Gastrocnemius medialis (tissue), 4 donors: ENCODE results near the gene TAS2R40. TPM values are rescaled to one million over a fixed set of nuclear protein-coding genes. Genes with fewer than 3 reads are reported as not detected.

Experiments used
- ATAC-seq, 2 donors: fragments of 150-250 bp; one replicate each; pipeline ENCODE4 v1.9.1; 2016
- DNase-seq, 2 donors: peaks; one replicate each; pipeline ENCODE4 v3.0.0-alpha.2; 2019
- H3K27ac ChIP-seq, 4 donors: fragments of 200-600 bp; sonication (generic); 1 replicate in 1 of 4; 2 replicates in 3 of 4; pipeline ENCODE4 v1.5.1; 2016 to 2018; ENCODE audit warnings: mild to moderate bottlenecking in 2 of 4, moderate library complexity in 1 of 4
- H3K27me3 ChIP-seq, 3 donors: fragments of 200-600 bp; sonication (generic) in 2 of 3; 1 replicate in 1 of 3; 2 replicates in 2 of 3; pipeline versions ENCODE4 v1.5.1 to v1.6.0; 2016 to 2019; ENCODE audit warnings: mild to moderate bottlenecking in 1 of 3, moderate library complexity in 1 of 3
- H3K36me3 ChIP-seq, 2 donors: fragments of 200-600 bp; sonication (generic) in 1 of 2; one replicate each; pipeline ENCODE4 v1.5.1; 2017 to 2018
- H3K4me1 ChIP-seq, 2 donors: fragments of 200-600 bp; sonication (generic) in 1 of 2; one replicate each; pipeline ENCODE4 v1.5.1; 2016 to 2017; ENCODE audit warnings: mild to moderate bottlenecking in 2 of 2
- H3K4me3 ChIP-seq, 4 donors: fragments of 200-600 bp; sonication (generic) in 3 of 4; 1 replicate in 1 of 4; 2 replicates in 3 of 4; pipeline ENCODE4 v1.5.1; 2016 to 2019; ENCODE audit warnings: mild to moderate bottlenecking in 2 of 4
- H3K9me3 ChIP-seq, 3 donors: fragments of 200-600 bp; sonication (generic) in 2 of 3; 1 replicate in 1 of 3; 2 replicates in 2 of 3; pipeline ENCODE4 v1.5.1; 2016 to 2019
- CTCF ChIP-seq, 5 experiments: fragments of 450-650 bp in 3 of 5; fragments of 200-600 bp in 2 of 5; sonication (generic) in 2 of 5; IDR thresholded peaks in 4 of 5; conservative IDR thresholded peaks in 1 of 5; 1 replicate in 4 of 5; 2 replicates in 1 of 5; pipeline ENCODE4 v1.5.1; 2016 to 2019; ENCODE audit warnings: antibody characterized with exemption in 5 of 5, mild to moderate bottlenecking in 3 of 5, moderate library complexity in 3 of 5
- POLR2A ChIP-seq, 2 donors: fragments of 450-650 bp; IDR thresholded peaks; one replicate each; pipeline ENCODE4 v1.6.1; 2017; ENCODE audit warnings: antibody characterized with exemption in 2 of 2, mild to moderate bottlenecking in 2 of 2, moderate library complexity in 2 of 2
- in situ Hi-C, 4 donors: fragments of 200-750 bp; cut with MboI; loops; one replicate each; pipeline versions ENCODE4 v1.15.0 to v1.8.0; 2017; ENCODE audit warnings: low sequenced_read_pairs in 4 of 4
- intact Hi-C: fragments of 100-400 bp; cut with DNase I; formaldehyde crosslinking; loops from one replicate; pipeline ENCODE4 v1.15.1; 2023; ENCODE audit warnings: low total_unique reads
- total RNA-seq, 4 donors: library from RNA; depleted of rRNA; stranded (reverse); fragments of >200 nt; gene quantifications; one replicate each; pipeline versions ENCODE4 v1.1.0 to v1.2.3, GENCODE V29; 2016

TAS2R40 gene
- total RNA-seq, 4 donors from 2014 or later = not detected

- peak overlapping the region in 3 of 4 donors; percentile 86 to 88 (median 88) for H3K27ac ChIP-seq
- no peaks in the 10 kb centered on the region for H3K27me3 ChIP-seq
- TF ChIP-seq POLR2A (IDR thresholded peaks at IDR 0.05) (no peak), CTCF (IDR thresholded peaks at IDR 0.05 in 4 of 5, conservative IDR thresholded peaks at IDR 0.05 in 1 of 5) (no peak)
- ATAC-seq (no peak), DNase-seq (no peak)
- peaks cover 10 to 18% of the 10 kb centered on the region in 2 donors for H3K4me1 ChIP-seq
- intact Hi-C loops = no loop called here
- no peaks in the 10 kb centered on the region for H3K9me3 ChIP-seq
- in situ Hi-C loops = no loop called here
- peaks cover 0 to 40% of the 10 kb centered on the region in 2 donors for H3K36me3 ChIP-seq
- H3K4me3 ChIP-seq = peak overlapping the region in 1 of 4 donors; percentile 96
Measured at GRCh38 chr7:143265017-143265693, 43.3 kb downstream of the TAS2R40 start.

- H3K27ac ChIP-seq = no peak overlapping the region
- H3K36me3 ChIP-seq = peaks cover 0 to 41% of the 10 kb centered on the region in 2 donors
- H3K27me3 ChIP-seq = no peaks in the 10 kb centered on the region
- ATAC-seq (no peak), DNase-seq (no peak)
- intact Hi-C loops (no loop called here), in situ Hi-C loops (no loop called here)
- H3K9me3 ChIP-seq = no peaks in the 10 kb centered on the region
- peaks cover 4 to 10% of the 10 kb centered on the region in 2 donors for H3K4me1 ChIP-seq
- no peak for TF ChIP-seq CTCF (IDR thresholded peaks at IDR 0.05 in 4 of 5, conservative IDR thresholded peaks at IDR 0.05 in 1 of 5)
- no peak for TF ChIP-seq POLR2A (IDR thresholded peaks at IDR 0.05)
- H3K4me3 ChIP-seq = no peak overlapping the region
Measured at GRCh38 chr7:143269251-143269650, 47.4 kb downstream of the TAS2R40 start.

GRCh38 chr7:143271240-143271639 is 49.4 kb downstream of the TAS2R40 start:
- H3K36me3 ChIP-seq = peaks cover 0 to 35% of the 10 kb centered on the region in 2 donors

More at GRCh38 chr7:143271240-143271639, 49.4 kb downstream of the TAS2R40 start:
- in situ Hi-C loops = no loop called here
- intact Hi-C loops = no loop called here
- no peaks in the 10 kb centered on the region for H3K27me3 ChIP-seq
- no peak for ATAC-seq
- no peak overlapping the region for H3K4me3 ChIP-seq
- TF ChIP-seq CTCF (IDR thresholded peaks at IDR 0.05 in 4 of 5, conservative IDR thresholded peaks at IDR 0.05 in 1 of 5) (no peak), POLR2A (IDR thresholded peaks at IDR 0.05) (no peak)
- DNase-seq = no peak
- no peaks in the 10 kb centered on the region for H3K4me1 ChIP-seq
- H3K27ac ChIP-seq = no peak overlapping the region
- H3K9me3 ChIP-seq = no peaks in the 10 kb centered on the region

Other genes with a start within 250 kb of the TAS2R40 start
- not detected for gene OR9A2, start 194.9 kb upstream of the TAS2R40 start, total RNA-seq
- not detected for gene OR6V1, start 169.7 kb upstream of the TAS2R40 start, total RNA-seq
- not detected for gene PIP, start 90.0 kb upstream of the TAS2R40 start, total RNA-seq
- gene TAS2R39, start 38.6 kb upstream of the TAS2R40 start, total RNA-seq = not detected
- 100 to 1,000 TPM in 1 of 4 donors, 10 to 100 TPM in 3; 59.5 to 114 (median 85.0) TPM for gene GSTK1, start 41.4 kb downstream of the TAS2R40 start, total RNA-seq
- gene TMEM139, start 62.9 kb downstream of the TAS2R40 start, total RNA-seq = not detected
- 10 to 100 TPM in 1 of 4 donors, 1 to 10 TPM in 3; 3.1 to 13.9 (median 4.1) TPM for gene CASP2, start 66.3 kb downstream of the TAS2R40 start, total RNA-seq
- gene CLCN1, start 94.1 kb downstream of the TAS2R40 start, total RNA-seq = 1 to 10 TPM in 3 of 4 donors, under 1 TPM in 1; 0.92 to 2.9 (median 1.7) TPM
- 1 to 10 TPM in 1 of 4 donors, under 1 TPM in 2, not detected in 1; 0.33 to 1.2 (median 0.38) TPM for gene FAM131B, start 140.7 kb downstream of the TAS2R40 start, total RNA-seq
- 10 to 100 TPM; 27.1 to 81.8 (median 43.2) TPM for gene ZYX, start 159.3 kb downstream of the TAS2R40 start, total RNA-seq
- not detected for gene EPHA1, start 186.8 kb downstream of the TAS2R40 start, total RNA-seq
- gene TAS2R60, start 221.4 kb downstream of the TAS2R40 start, total RNA-seq = not detected